ENCODE measurements around the gene CCR1. TPM values are rescaled to one million over a fixed set of nuclear protein-coding genes. Genes with fewer than 3 reads are reported as not detected.

Gene CCR1
- total RNA-seq, 6 experiments from 2014 or later = not detected

DNA sequence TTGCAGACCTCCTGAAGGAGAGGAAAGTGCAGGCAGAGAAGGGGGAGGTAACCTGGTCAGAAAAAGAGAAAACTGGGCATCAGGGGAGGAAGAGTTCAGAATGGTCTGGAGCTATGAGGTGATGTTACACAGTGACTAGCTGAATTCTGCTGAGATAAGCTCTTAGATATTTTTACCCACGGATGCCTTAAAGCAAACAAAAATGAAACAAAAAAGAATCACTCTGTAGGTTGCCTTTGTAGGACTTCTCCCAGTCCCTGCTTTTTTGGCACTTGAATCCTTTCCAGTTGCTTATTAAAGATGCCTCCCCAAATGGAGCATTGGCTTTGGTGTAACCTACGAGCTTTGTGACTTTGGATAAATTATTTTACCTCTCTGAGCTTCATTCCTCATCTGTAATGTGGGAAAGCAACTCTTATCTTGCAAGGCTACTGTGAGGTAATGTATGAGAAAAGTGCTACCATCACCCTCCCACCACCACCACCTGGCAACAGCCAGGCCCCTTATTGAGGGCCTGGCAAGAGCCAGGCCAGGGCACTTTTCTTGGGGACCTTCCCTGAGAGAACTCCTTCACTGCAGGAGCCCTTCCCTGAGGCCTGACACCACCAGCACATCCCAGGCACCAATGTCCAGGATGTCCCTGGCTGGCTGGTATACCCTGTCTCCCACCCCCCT is 2.7 kb downstream of the CCR1 start:
- TF ChIP-seq, protein P1, sequence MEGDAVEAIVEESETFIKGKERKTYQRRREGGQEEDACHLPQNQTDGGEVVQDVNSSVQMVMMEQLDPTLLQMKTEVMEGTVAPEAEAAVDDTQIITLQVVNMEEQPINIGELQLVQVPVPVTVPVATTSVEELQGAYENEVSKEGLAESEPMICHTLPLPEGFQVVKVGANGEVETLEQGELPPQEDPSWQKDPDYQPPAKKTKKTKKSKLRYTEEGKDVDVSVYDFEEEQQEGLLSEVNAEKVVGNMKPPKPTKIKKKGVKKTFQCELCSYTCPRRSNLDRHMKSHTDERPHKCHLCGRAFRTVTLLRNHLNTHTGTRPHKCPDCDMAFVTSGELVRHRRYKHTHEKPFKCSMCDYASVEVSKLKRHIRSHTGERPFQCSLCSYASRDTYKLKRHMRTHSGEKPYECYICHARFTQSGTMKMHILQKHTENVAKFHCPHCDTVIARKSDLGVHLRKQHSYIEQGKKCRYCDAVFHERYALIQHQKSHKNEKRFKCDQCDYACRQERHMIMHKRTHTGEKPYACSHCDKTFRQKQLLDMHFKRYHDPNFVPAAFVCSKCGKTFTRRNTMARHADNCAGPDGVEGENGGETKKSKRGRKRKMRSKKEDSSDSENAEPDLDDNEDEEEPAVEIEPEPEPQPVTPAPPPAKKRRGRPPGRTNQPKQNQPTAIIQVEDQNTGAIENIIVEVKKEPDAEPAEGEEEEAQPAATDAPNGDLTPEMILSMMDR (IDR thresholded peaks at IDR 0.05) = no peak

DNA sequence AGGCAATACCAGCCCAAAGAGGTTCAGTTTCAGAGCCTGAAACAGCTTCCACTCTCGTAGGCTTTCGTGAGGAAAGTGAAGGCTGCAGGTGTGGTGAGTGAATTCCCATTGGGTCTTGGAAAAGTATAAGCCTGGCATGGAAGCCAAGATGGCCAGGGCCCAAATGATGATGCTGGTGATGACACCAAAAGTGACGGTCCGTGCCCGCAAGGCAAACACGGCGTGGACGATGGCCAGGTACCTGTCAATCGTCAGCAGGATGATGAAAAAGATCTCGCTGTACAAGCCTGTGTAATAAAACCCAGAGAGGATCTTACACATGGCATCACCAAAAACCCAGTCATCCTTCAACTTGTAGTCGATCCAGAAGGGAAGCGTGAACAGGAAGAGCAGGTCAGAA is 4.4 kb downstream of the CCR1 start:
- TF ChIP-seq, protein P1 (IDR thresholded peaks at IDR 0.05) = no peak
- Mint-ChIP-seq H3K4me3 (no peak overlapping the region), H3K27me3 (ENCODE audit: insufficient read depth) (peaks cover 21% of the 10 kb centered on the region), H3K9me3 (no peaks in the 10 kb centered on the region), H3K27ac (no peak overlapping the region), H3K4me1 (ENCODE audit: low read depth) (peaks cover 8% of the 10 kb centered on the region; the same call in 1 of the 2 replicates), H3K36me3 (ENCODE audit: low read depth) (no peaks in the 10 kb centered on the region)
- no peak for DNase-seq

More for the DNA sequence above, 2.7 kb downstream of the CCR1 start:
- peaks cover 21% of the 10 kb centered on the region for H3K27me3 Mint-ChIP-seq (ENCODE audit: insufficient read depth)
- H3K4me3 Mint-ChIP-seq = no peak overlapping the region
- H3K27ac Mint-ChIP-seq = no peak overlapping the region
- no peaks in the 10 kb centered on the region for H3K9me3 Mint-ChIP-seq
- no peaks in the 10 kb centered on the region for H3K36me3 Mint-ChIP-seq (ENCODE audit: low read depth)
- H3K4me1 Mint-ChIP-seq (ENCODE audit: low read depth) = peaks cover 22% of the 10 kb centered on the region; the same call in 1 of the 2 replicates
- DNase-seq = no peak

DNA sequence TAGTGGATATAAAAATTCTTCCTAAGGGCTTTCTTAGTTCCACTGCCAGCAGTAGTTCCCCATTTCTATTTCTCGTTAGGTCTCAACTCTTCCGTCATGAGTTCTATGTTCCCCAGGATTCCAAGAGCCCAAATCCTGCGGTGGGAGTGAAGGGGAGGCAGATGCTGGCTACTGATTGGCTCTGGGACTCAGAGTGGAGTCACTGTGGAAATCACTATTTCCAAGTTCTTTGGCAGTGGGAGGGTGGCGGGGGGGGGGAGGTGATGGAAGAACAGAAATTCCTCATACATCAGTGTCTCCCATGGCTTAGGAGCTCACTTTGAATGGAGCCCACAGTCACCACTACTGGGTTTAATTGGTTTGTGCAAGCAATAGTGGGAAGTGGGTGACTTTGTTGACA is 5.6 kb downstream of the CCR1 start:
- DNase-seq = no peak
- H3K27me3 Mint-ChIP-seq (ENCODE audit: insufficient read depth) = peaks cover 21% of the 10 kb centered on the region
- H3K36me3 Mint-ChIP-seq (ENCODE audit: low read depth) = no peaks in the 10 kb centered on the region
- no peaks in the 10 kb centered on the region for H3K4me1 Mint-ChIP-seq (ENCODE audit: low read depth)
- TF ChIP-seq, protein P1 (IDR thresholded peaks at IDR 0.05) = no peak
- H3K27ac Mint-ChIP-seq = no peak overlapping the region
- H3K9me3 Mint-ChIP-seq = no peaks in the 10 kb centered on the region
- H3K4me3 Mint-ChIP-seq = no peak overlapping the region

DNA sequence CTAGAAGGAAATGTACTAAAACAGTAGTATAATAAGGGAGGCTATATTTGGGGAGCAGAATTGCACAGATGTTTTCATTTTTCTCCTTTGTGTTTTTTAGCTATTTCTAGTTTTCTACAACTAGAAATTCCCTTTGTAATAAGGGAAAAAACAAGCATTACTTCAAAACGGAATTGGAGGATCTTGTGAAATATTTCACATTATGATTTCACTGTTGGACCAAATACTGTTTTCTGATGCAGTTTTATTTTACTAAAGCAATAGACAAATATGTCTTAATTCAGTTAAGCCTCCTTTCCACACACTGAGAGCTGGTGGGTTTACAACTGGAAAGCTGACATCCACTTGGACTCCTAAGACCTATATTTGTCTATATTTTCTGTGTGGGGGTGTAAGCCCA is 7.3 kb downstream of the CCR1 start:
- Mint-ChIP-seq H3K27me3 (ENCODE audit: insufficient read depth) (peaks cover 12% of the 10 kb centered on the region), H3K4me1 (ENCODE audit: low read depth) (no peaks in the 10 kb centered on the region), H3K36me3 (ENCODE audit: low read depth) (no peaks in the 10 kb centered on the region), H3K4me3 (no peak overlapping the region), H3K27ac (no peak overlapping the region), H3K9me3 (no peaks in the 10 kb centered on the region)
- no peak for DNase-seq
- TF ChIP-seq, protein P1 (IDR thresholded peaks at IDR 0.05) = no peak

DNA sequence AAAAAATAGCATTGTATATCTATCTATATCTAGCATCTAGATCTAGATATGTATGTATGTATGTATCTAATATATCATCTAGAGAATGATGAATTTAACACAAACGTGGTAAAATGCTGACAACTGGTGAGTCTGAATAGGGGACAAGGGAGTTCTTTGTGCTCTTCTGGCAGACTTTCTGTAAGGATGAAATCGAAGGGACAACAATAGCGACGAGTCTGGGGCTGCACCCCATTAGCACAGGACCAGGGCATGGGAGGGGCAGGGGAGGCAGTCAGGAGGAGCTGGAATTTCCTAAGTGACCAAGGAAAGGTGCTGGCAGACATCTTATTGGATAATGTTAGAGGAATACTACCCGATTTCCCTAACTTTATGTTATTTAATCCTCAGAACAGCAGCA is 7.9 kb downstream of the CCR1 start:
- peaks cover 8% of the 10 kb centered on the region for H3K27me3 Mint-ChIP-seq (ENCODE audit: insufficient read depth)
- no peak overlapping the region for H3K27ac Mint-ChIP-seq
- TF ChIP-seq, protein P1 (IDR thresholded peaks at IDR 0.05) = no peak
- no peak for DNase-seq
- H3K9me3 Mint-ChIP-seq = no peaks in the 10 kb centered on the region
- no peaks in the 10 kb centered on the region for H3K4me1 Mint-ChIP-seq (ENCODE audit: low read depth)
- no peak overlapping the region for H3K4me3 Mint-ChIP-seq
- no peaks in the 10 kb centered on the region for H3K36me3 Mint-ChIP-seq (ENCODE audit: low read depth)

Data from HFFc6 (cell line).